H4 (cell line): Measurements from ENCODE around the gene PGA3. TPM values are rescaled to one million over a fixed set of nuclear protein-coding genes. Genes with fewer than 3 reads are reported as not detected.
"Not testable (repeated sequence)": the region's sequence is repeated elsewhere in the genome, so short reads cannot be mapped to it uniquely, and the experiment has no call there.

ENCODE experiments used
- DNase-seq: peaks from one replicate; pipeline ENCODE4 v3.0.0-alpha.2; 2015; ENCODE audit warnings: low spot score
- total RNA-seq: library from RNA; depleted of rRNA; stranded (reverse); fragments of >200 nt; shearing (Covaris generic); gene quantifications from 2 replicates; pipeline ENCODE4 v1.2.3, GENCODE V29; 2014; rRNA removed

PGA3 gene
- total RNA-seq, 1 experiment from 2014 or later: not detected

- not testable (repeated sequence) for DNase-seq
These were observed 47.8 kb downstream of the PGA3 start for GRCh38 chr11:61250796-61251765.

GRCh38 chr11:61252332-61252731 is 49.0 kb downstream of the PGA3 start:
- DNase-seq: not testable (repeated sequence)

GRCh38 chr11:61254403-61255025 is 51.2 kb downstream of the PGA3 start:
- peak; percentile 30 for DNase-seq

GRCh38 chr11:61256710-61257482 is 53.6 kb downstream of the PGA3 start:
- DNase-seq: no peak

- DNase-seq: no peak
These were observed 55.2 kb downstream of the PGA3 start for GRCh38 chr11:61258546-61258945.

- DNase-seq: no peak
These were observed 56.0 kb downstream of the PGA3 start for GRCh38 chr11:61259363-61259762.

Other genes with a start within 250 kb of the PGA3 start
- gene CD6, start 231.8 kb upstream of the PGA3 start, total RNA-seq: not detected in 2 replicates
- gene CD5, start 101.0 kb upstream of the PGA3 start, total RNA-seq: not detected in 2 replicates
- gene VPS37C, start 42.1 kb upstream of the PGA3 start, total RNA-seq: 4.6 and 9.4 TPM in 2 replicates
- gene PGA4, start 18.8 kb downstream of the PGA3 start, total RNA-seq: not detected in 2 replicates
- gene PGA5, start 37.7 kb downstream of the PGA3 start, total RNA-seq: not detected in 2 replicates
- 0.35 TPM in 1 of 2 replicates, not detected in the other for gene VWCE, start 91.8 kb downstream of the PGA3 start, total RNA-seq
- gene DDB1, start 129.6 kb downstream of the PGA3 start, total RNA-seq: 119 and 145 TPM in 2 replicates
- 15.1 and 17.0 TPM in 2 replicates for gene TKFC, start 129.7 kb downstream of the PGA3 start, total RNA-seq
- 29.0 and 41.8 TPM in 2 replicates for gene CYB561A3, start 158.4 kb downstream of the PGA3 start, total RNA-seq
- 48.5 and 62.5 TPM in 2 replicates for gene TMEM138, start 158.9 kb downstream of the PGA3 start, total RNA-seq
- 0.08 TPM in 1 of 2 replicates, not detected in the other for gene TMEM216, start 189.1 kb downstream of the PGA3 start, total RNA-seq
- gene CPSF7, start 226.5 kb downstream of the PGA3 start, total RNA-seq: 21.0 and 31.8 TPM in 2 replicates
- gene SDHAF2, start 226.6 kb downstream of the PGA3 start, total RNA-seq: 56.5 and 67.8 TPM in 2 replicates